HEK293 (cell line): Measurements from ENCODE around the gene DRD5.
"Not testable (repeated sequence)": the region's sequence is repeated elsewhere in the genome, so short reads cannot be mapped to it uniquely, and the experiment has no call there.

Source experiments
- CTCF ChIP-seq: fragments of 450-650 bp; formaldehyde crosslinking; IDR thresholded peaks from 2 replicates; pipeline ENCODE4 v1.5.1; 2016; ENCODE audit warnings: missing biosample characterization, missing genetic modification characterization
- HOXA7 ChIP-seq: sonication (generic); formaldehyde crosslinking; IDR thresholded peaks from 2 replicates; pipeline ENCODE4 v1.8.1; 2022; ENCODE audit warnings: missing genetic modification reagents, borderline replicate concordance
- MYNN ChIP-seq: fragments of 450-650 bp; formaldehyde crosslinking; IDR thresholded peaks from 2 replicates; pipeline ENCODE4 v1.5.1; 2016; ENCODE audit warnings: missing biosample characterization, missing genetic modification characterization, borderline replicate concordance
- RBAK ChIP-seq: fragments of 450-650 bp; formaldehyde crosslinking; IDR thresholded peaks from 2 replicates; pipeline ENCODE4 v1.5.1; 2016; ENCODE audit warnings: missing biosample characterization, missing genetic modification characterization
- REST ChIP-seq: fragments of 450-650 bp; formaldehyde crosslinking; IDR thresholded peaks from 2 replicates; pipeline ENCODE4 v1.5.1; 2016; ENCODE audit warnings: missing biosample characterization, missing genetic modification characterization
- SETDB1 ChIP-seq: IDR thresholded peaks from one replicate; pipeline ENCODE4 v1.6.1; 2017; ENCODE audit warnings: mild to moderate bottlenecking, low read length, moderate library complexity, mixed read lengths; ENCODE audit not compliant: insufficient read length
- ZBTB8A ChIP-seq: fragments of 450-650 bp; formaldehyde crosslinking; IDR thresholded peaks from 2 replicates; pipeline ENCODE4 v1.5.1; 2016; ENCODE audit warnings: missing biosample characterization, missing genetic modification characterization
- ZNF138 ChIP-seq: fragments of 450-650 bp; formaldehyde crosslinking; IDR thresholded peaks from 2 replicates; pipeline ENCODE4 v1.5.1; 2016; ENCODE audit warnings: missing biosample characterization, missing genetic modification characterization, borderline replicate concordance
- ZNF18 ChIP-seq: fragments of 450-650 bp; formaldehyde crosslinking; IDR thresholded peaks from 2 replicates; pipeline ENCODE4 v1.5.1; 2016; ENCODE audit warnings: missing biosample characterization, missing genetic modification characterization
- ZNF274 ChIP-seq, 2 experiments: fragments of 200-500 bp in 1 of 2; fragments of 450-650 bp in 1 of 2; sonication (Bioruptor generic) in 1 of 2; formaldehyde crosslinking in 1 of 2; IDR thresholded peaks; 2 replicates each; pipeline versions ENCODE4 v1.5.1 to v1.6.1; 2014 to 2016; ENCODE audit warnings: borderline replicate concordance in 1 of 2, inconsistent platforms in 1 of 2, low read length in 1 of 2, missing biosample characterization in 1 of 2, missing genetic modification characterization in 1 of 2
- ZNF423 ChIP-seq: fragments of 450-650 bp; formaldehyde crosslinking; IDR thresholded peaks from 2 replicates; pipeline ENCODE4 v1.5.1; 2016; ENCODE audit warnings: missing biosample characterization, missing genetic modification characterization
- ZNF473 ChIP-seq: fragments of 450-650 bp; formaldehyde crosslinking; IDR thresholded peaks from 2 replicates; pipeline ENCODE4 v1.5.1; 2017; ENCODE audit warnings: missing biosample characterization, missing genetic modification characterization
- ZNF830 ChIP-seq: fragments of 450-650 bp; IDR thresholded peaks from 2 replicates; pipeline ENCODE4 v1.5.0; 2018; ENCODE audit warnings: missing biosample characterization, missing genetic modification characterization, low read depth, mild to moderate bottlenecking, moderate library complexity
- TF ChIP-seq, protein P1 (sequence below): fragments of 450-650 bp; formaldehyde crosslinking; IDR thresholded peaks from 2 replicates; pipeline ENCODE4 v1.5.1; 2017; ENCODE audit warnings: missing biosample characterization, missing genetic modification characterization

DNA sequence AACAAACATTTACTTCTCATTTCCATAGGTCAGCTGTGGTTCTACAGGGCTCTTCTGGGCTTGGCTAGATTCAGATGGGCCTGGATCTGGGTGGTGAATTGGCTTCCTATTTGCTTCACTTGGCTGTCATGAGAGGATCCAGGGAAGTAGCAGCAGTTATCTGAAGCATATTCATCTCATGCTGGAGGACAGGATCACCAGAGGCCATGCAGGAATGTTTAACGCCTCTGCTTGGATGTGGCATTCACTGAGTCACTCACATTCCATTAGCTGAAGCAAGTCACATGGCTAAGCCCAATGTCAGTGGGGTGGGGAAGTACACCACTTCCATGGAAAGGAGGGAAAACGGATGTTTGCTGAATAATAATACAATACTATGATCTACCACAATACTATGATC is 15.2 kb downstream of the DRD5 start:
- TF ChIP-seq, protein P1, sequence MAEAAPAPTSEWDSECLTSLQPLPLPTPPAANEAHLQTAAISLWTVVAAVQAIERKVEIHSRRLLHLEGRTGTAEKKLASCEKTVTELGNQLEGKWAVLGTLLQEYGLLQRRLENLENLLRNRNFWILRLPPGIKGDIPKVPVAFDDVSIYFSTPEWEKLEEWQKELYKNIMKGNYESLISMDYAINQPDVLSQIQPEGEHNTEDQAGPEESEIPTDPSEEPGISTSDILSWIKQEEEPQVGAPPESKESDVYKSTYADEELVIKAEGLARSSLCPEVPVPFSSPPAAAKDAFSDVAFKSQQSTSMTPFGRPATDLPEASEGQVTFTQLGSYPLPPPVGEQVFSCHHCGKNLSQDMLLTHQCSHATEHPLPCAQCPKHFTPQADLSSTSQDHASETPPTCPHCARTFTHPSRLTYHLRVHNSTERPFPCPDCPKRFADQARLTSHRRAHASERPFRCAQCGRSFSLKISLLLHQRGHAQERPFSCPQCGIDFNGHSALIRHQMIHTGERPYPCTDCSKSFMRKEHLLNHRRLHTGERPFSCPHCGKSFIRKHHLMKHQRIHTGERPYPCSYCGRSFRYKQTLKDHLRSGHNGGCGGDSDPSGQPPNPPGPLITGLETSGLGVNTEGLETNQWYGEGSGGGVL: not testable (repeated sequence)
- TF ChIP-seq REST (tag by site-specific recombination); HOXA7 (CRISPR knock-in tag); CTCF (tag by site-specific recombination); MYNN (tag by site-specific recombination); SETDB1; ZNF423 (tag by site-specific recombination); ZNF274 (IDR thresholded peaks at IDR 0.05; ENCODE audit: low read length); ZNF274 (tag by site-specific recombination; IDR thresholded peaks at IDR 0.05; ENCODE audit: borderline replicate concordance); ZBTB8A (tag by site-specific recombination); ZNF830 (tag by site-specific recombination); ZNF18 (tag by site-specific recombination); ZNF138 (tag by site-specific recombination); ZNF473 (tag by site-specific recombination); RBAK: not testable (repeated sequence)
